Lower lobe of right lung (tissue), 2 donors: ENCODE data around the gene CAMKK1. TPM values are rescaled to one million over a fixed set of nuclear protein-coding genes. Genes with fewer than 3 reads are reported as not detected.

ENCODE experiments used
- ATAC-seq, 2 donors: fragments of 200-7000 bp; cut with Tn5 transposase; one replicate each; pipeline ENCODE4 v1.9.1; 2020 to 2022; ENCODE audit warnings: mild to moderate bottlenecking in 2 of 2, moderate library complexity in 2 of 2
- DNase-seq: peaks from one replicate; pipeline ENCODE4 v3.0.0-alpha.2; 2020
- H3K27ac ChIP-seq: fragments of 200-600 bp; one replicate; pipeline ENCODE4 v1.8.0; 2022
- H3K27me3 ChIP-seq: fragments of 200-600 bp; one replicate; pipeline ENCODE4 v1.8.0; 2022; ENCODE audit warnings: low read depth
- H3K36me3 ChIP-seq: fragments of 200-600 bp; one replicate; pipeline ENCODE4 v1.8.0; 2022; ENCODE audit warnings: mild to moderate bottlenecking
- H3K4me1 ChIP-seq: fragments of 200-600 bp; one replicate; pipeline ENCODE4 v1.8.0; 2022
- H3K4me3 ChIP-seq: fragments of 200-600 bp; one replicate; pipeline ENCODE4 v1.8.0; 2022; ENCODE audit warnings: mild to moderate bottlenecking
- H3K9me3 ChIP-seq: fragments of 200-600 bp; one replicate; pipeline ENCODE4 v1.8.0; 2022
- CTCF ChIP-seq: fragments of 200-600 bp; IDR thresholded peaks from one replicate; pipeline ENCODE4 v1.8.0; 2022; ENCODE audit warnings: antibody characterized with exemption, mild to moderate bottlenecking
- intact Hi-C: fragments of 100-400 bp; cut with DNase I; formaldehyde crosslinking; loops from one replicate; pipeline ENCODE4 v1.11.0; 2022
- total RNA-seq: library from RNA; stranded (reverse); fragmentation: NEBNext Ultra II Directional; extraction: Animal tissue kit (Norgen Biotek cat#: 25700); gene quantifications from one replicate; pipeline ENCODE4 v1.2.1, GENCODE V29; 2021
- donor health status: DM: no; HTN: yes; CAD: no; lungs with severe emphysema.

The CAMKK1 gene
- total RNA-seq, 1 donor from 2014 or later: 9.7 TPM

- Histone ChIP-seq H3K36me3 (no peaks in the 10 kb centered on the region), H3K27me3 (no peaks in the 10 kb centered on the region), H3K9me3 (no peaks in the 10 kb centered on the region), H3K4me1 (peaks cover 17% of the 10 kb centered on the region), H3K27ac (no peak overlapping the region), H3K4me3 (no peak overlapping the region)
- intact Hi-C loops: no loop called here
- TF ChIP-seq CTCF: no peak
- DNase-seq (no peak), ATAC-seq (no peak)
These were observed 28.2 kb upstream of the CAMKK1 start for GRCh38 chr17:3921006-3921405.

- Histone ChIP-seq H3K27me3 (no peaks in the 10 kb centered on the region), H3K9me3 (no peaks in the 10 kb centered on the region), H3K27ac (peak overlapping the region; percentile 24), H3K4me3 (no peak overlapping the region), H3K4me1 (peaks cover 23% of the 10 kb centered on the region), H3K36me3 (no peaks in the 10 kb centered on the region)
- no peak for TF ChIP-seq CTCF
- intact Hi-C loops: no loop called here
- ATAC-seq (no peak), DNase-seq (no peak)
These were observed 26.3 kb upstream of the CAMKK1 start for GRCh38 chr17:3919123-3919624.

GRCh38 chr17:3918372-3919122 is 25.7 kb upstream of the CAMKK1 start:
- Histone ChIP-seq H3K4me1 (peaks cover 29% of the 10 kb centered on the region), H3K27me3 (no peaks in the 10 kb centered on the region), H3K4me3 (no peak overlapping the region), H3K27ac (peak overlapping the region; percentile 24), H3K9me3 (no peaks in the 10 kb centered on the region), H3K36me3 (no peaks in the 10 kb centered on the region)
- DNase-seq: no peak
- no peak for ATAC-seq
- intact Hi-C loops: no loop called here
- no peak for TF ChIP-seq CTCF

- H3K9me3 ChIP-seq: no peaks in the 10 kb centered on the region
- H3K36me3 ChIP-seq: no peaks in the 10 kb centered on the region
- H3K4me3 ChIP-seq: no peak overlapping the region
- DNase-seq: peak; percentile 73
- TF ChIP-seq CTCF: no peak
- ATAC-seq: peak in 1 of 2 donors; percentile 39
- intact Hi-C loops: no loop called here
- peaks cover 31% of the 10 kb centered on the region for H3K4me1 ChIP-seq
- H3K27ac ChIP-seq: peak overlapping the region; percentile 70
- H3K27me3 ChIP-seq: no peaks in the 10 kb centered on the region
These were observed 24.6 kb upstream of the CAMKK1 start for GRCh38 chr17:3917391-3917931.

GRCh38 chr17:3916825-3917224 is 24.0 kb upstream of the CAMKK1 start:
- ATAC-seq (peak in 1 of 2 donors; percentile 3), DNase-seq (no peak)
- Histone ChIP-seq H3K27me3 (no peaks in the 10 kb centered on the region), H3K4me1 (peaks cover 32% of the 10 kb centered on the region), H3K36me3 (no peaks in the 10 kb centered on the region), H3K9me3 (no peaks in the 10 kb centered on the region), H3K27ac (peak overlapping the region; percentile 70), H3K4me3 (peak overlapping the region; percentile 37)
- TF ChIP-seq CTCF: no peak
- intact Hi-C loops: no loop called here
